B cell (primary cell): ENCODE measurements around the gene XYLT1. TPM values are rescaled to one million over a fixed set of nuclear protein-coding genes. Genes with fewer than 3 reads are reported as not detected.

ENCODE experiments used
- ATAC-seq: fragments of 200-7000 bp; cut with Tn5 transposase; one replicate; pipeline ENCODE4 v1.10.0; 2021; ENCODE audit warnings: low read depth, mild to moderate bottlenecking, moderate number of reproducible peaks, moderate library complexity
- CTCF ChIA-PET: fragments of 350-600 bp; sonication (Branson Sonifier 250); formaldehyde crosslinking; loops from one replicate; lab custom pipeline; 2021; ENCODE audit warnings: antibody characterized with exemption, inconsistent platforms; lab: Charles Lee
- POLR2A ChIA-PET: fragments of 350-600 bp; sonication (Branson Sonifier 250); formaldehyde crosslinking; loops from one replicate; lab custom pipeline; 2021; ENCODE audit warnings: antibody characterized with exemption; lab: Charles Lee
- DNase-seq: peaks from one replicate; pipeline ENCODE4 v3.0.0; 2013
- H2AFZ ChIP-seq: 2 replicates; pipeline ENCODE4 v1.6.1; 2012; ENCODE audit warnings: mild to moderate bottlenecking, low read depth, low read length; ENCODE audit not compliant: insufficient read depth, poor library complexity, severe bottlenecking
- H3K27ac ChIP-seq, 2 donors: 1 replicate in 1 of 2; 2 replicates in 1 of 2; pipeline ENCODE4 v1.5.1; 2012 to 2013; ENCODE audit warnings: low read length in 2 of 2, mild to moderate bottlenecking in 2 of 2, moderate library complexity in 1 of 2
- H3K27me3 ChIP-seq, 4 experiments: fragments of 200-600 bp in 1 of 4; sonication (generic) in 1 of 4; replicated peaks in 1 of 4; 1 replicate in 2 of 4; 2 replicates in 2 of 4; pipeline versions ENCODE4 v1.6.1 to v1.7.0; 2013 to 2016; ENCODE audit warnings: low read length in 3 of 4, mild to moderate bottlenecking in 2 of 4, mixed read lengths in 1 of 4, moderate library complexity in 1 of 4; ENCODE audit not compliant: insufficient read depth in 4 of 4, control insufficient read depth in 3 of 4; ENCODE audit errors: control extremely low read depth in 1 of 4
- H3K36me3 ChIP-seq, 2 experiments: replicated peaks in 1 of 2; 1 replicate in 1 of 2; 2 replicates in 1 of 2; pipeline versions ENCODE4 v1.6.1 to v1.7.1; 2013; ENCODE audit warnings: low read length in 1 of 2; ENCODE audit not compliant: insufficient read depth in 2 of 2, control insufficient read depth in 1 of 2; ENCODE audit errors: control extremely low read depth in 1 of 2, extremely low read depth in 1 of 2
- H3K4me1 ChIP-seq, 2 donors: fragments of 200-600 bp in 1 of 2; sonication (generic) in 1 of 2; 1 replicate in 1 of 2; 2 replicates in 1 of 2; pipeline versions ENCODE4 v1.5.1 to v1.6.1; 2013 to 2017; ENCODE audit warnings: low read length in 2 of 2; ENCODE audit not compliant: control insufficient read depth in 2 of 2, insufficient read depth in 2 of 2
- H3K4me2 ChIP-seq: replicated peaks from 2 replicates; pipeline ENCODE3; 2012; ENCODE audit warnings: mild to moderate bottlenecking, low read depth, low read length; ENCODE audit not compliant: poor library complexity, severe bottlenecking
- H3K4me3 ChIP-seq, 5 experiments: fragments of 200-600 bp in 1 of 5; sonication (generic) in 1 of 5; 1 replicate in 3 of 5; 2 replicates in 2 of 5; pipeline versions ENCODE4 v1.5.1 to v1.7.0; 2011 to 2016; ENCODE audit warnings: low read length in 4 of 5, mild to moderate bottlenecking in 4 of 5, low read depth in 2 of 5, control low read depth in 1 of 5, moderate library complexity in 1 of 5; ENCODE audit not compliant: insufficient read depth in 1 of 5; ENCODE audit errors: control extremely low read depth in 1 of 5, extremely low read depth in 1 of 5
- H3K79me2 ChIP-seq: fragments of 200-600 bp; sonication (generic); one replicate; pipeline ENCODE4 v1.6.0; 2016; ENCODE audit warnings: low read length; ENCODE audit not compliant: control insufficient read depth, insufficient read depth
- H3K9ac ChIP-seq: fragments of 200-600 bp; sonication (generic); 2 replicates; pipeline ENCODE4 v1.6.1; 2017; ENCODE audit warnings: mild to moderate bottlenecking, low read length, moderate library complexity
- H3K9me3 ChIP-seq, 3 donors: one replicate each; pipeline versions ENCODE4 v1.6.1 to v1.7.1; 2013; ENCODE audit warnings: low read length in 2 of 3; ENCODE audit not compliant: control insufficient read depth in 2 of 3, insufficient read depth in 1 of 3; ENCODE audit errors: control extremely low read depth in 1 of 3
- H4K20me1 ChIP-seq: 2 replicates; pipeline ENCODE4 v1.6.0; 2012; ENCODE audit warnings: mild to moderate bottlenecking, low read length; ENCODE audit not compliant: insufficient read depth, control insufficient read depth, poor library complexity, severe bottlenecking
- H3K27ac Mint-ChIP-seq: one replicate; pipeline ENCODE4 v1.8.0; 2021; ENCODE audit warnings: mixed read lengths
- H3K27me3 Mint-ChIP-seq: one replicate; pipeline ENCODE4 v1.8.0; 2021; ENCODE audit warnings: mixed read lengths
- H3K4me1 Mint-ChIP-seq: one replicate; pipeline ENCODE4 v1.8.0; 2021; ENCODE audit warnings: mixed read lengths
- H3K4me3 Mint-ChIP-seq: one replicate; pipeline ENCODE4 v1.8.0; 2021; ENCODE audit warnings: mixed read lengths
- H3K9me3 Mint-ChIP-seq: one replicate; pipeline ENCODE4 v1.8.0; 2022; ENCODE audit warnings: mixed read lengths; ENCODE audit not compliant: insufficient read depth
- EZH2 ChIP-seq: IDR thresholded peaks from 2 replicates; pipeline ENCODE4 v1.6.1; 2012; ENCODE audit warnings: borderline replicate concordance, low read depth, mild to moderate bottlenecking, moderate library complexity, low read length; ENCODE audit not compliant: insufficient read depth, poor library complexity, severe bottlenecking
- WGBS: methylation state at CpG from one replicate; pipeline ENCODE4 v1.1.5; 2013; ENCODE audit warnings: missing lambda C conversion rate; ENCODE audit not compliant: insufficient coverage; 5-methylcytosine and 5-hydroxymethylcytosine counted together
- intact Hi-C: fragments of 100-400 bp; cut with micrococcal nuclease; formaldehyde crosslinking; loops from one replicate; pipeline ENCODE4 v1.10.0; 2022
- polyA plus RNA-seq: library from polyadenylated mRNA; depleted of rRNA; stranded (reverse); fragments of >200 nt; gene quantifications from 2 replicates; pipeline ENCODE4 v1.2.3, GENCODE V29; 2012
- total RNA-seq, 2 donors: library from RNA; stranded (reverse); fragments of 120-200 nt in 1 of 2; gene quantifications; 1 replicate in 1 of 2; 2 replicates in 1 of 2; pipeline versions ENCODE4 v1.2.3 to v1.2.4, GENCODE V29; 2013 to 2022
- TF ChIP-seq, protein P1 (sequence below): fragments of 200-600 bp; IDR thresholded peaks from one replicate; pipeline ENCODE4 v1.8.0; 2022; ENCODE audit warnings: antibody characterized with exemption, mild to moderate bottlenecking

XYLT1 gene
- total and polyA plus RNA-seq, 2 donors (not counting 1 experiment from before 2014, with no cell fraction given) = 8.7 to 59.6 TPM

DNA sequence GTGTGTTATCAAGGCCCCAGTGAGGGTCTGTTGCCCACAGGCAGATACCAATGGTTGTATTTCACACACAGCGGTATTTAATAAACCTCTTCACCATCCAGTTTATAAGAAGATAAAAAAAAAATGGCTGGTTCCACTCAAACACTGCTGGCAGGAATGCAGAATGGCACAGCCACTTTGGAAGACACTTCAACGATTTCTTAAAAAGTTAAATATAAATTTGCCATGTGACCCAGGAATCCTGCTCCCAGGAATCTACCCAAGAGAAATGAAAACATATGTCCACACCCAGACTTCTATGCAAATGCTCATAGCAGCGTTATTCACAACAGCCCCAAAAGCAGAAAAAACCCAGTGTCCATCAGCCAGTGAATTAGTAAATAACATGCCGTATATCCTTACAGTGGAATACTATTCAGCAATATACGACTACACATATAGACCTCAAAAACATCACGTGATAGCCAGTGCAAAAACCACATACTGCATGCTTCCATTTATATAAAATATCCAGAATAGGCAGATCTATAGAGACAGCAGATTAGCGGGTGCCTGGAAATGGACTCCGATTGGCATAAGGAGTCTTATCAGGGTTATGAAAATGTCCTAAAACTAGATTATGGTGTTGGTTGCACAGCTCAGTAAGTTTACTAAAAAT, 38.7 kb downstream of the XYLT1 start:
- Mint-ChIP-seq H3K4me3 (no peak overlapping the region), H3K9me3 (no peaks in the 10 kb centered on the region), H3K27me3 (no peaks in the 10 kb centered on the region), H3K27ac (no peak overlapping the region), H3K4me1 (peaks cover 40% of the 10 kb centered on the region)
- Histone ChIP-seq H3K79me2 (peaks cover 92% of the 10 kb centered on the region), H3K4me3 (no peak overlapping the region), H4K20me1 (peaks cover 54% of the 10 kb centered on the region), H3K4me1 (peaks cover 27 to 31% of the 10 kb centered on the region in 2 donors), H3K36me3 (peaks cover 0 to 8% of the 10 kb centered on the region in 2 experiments), H3K4me2 (no peak overlapping the region), H3K9me3 (peaks cover 0 to 3% (median 0%) of the 10 kb centered on the region in 3 donors), H3K27me3 (no peaks in the 10 kb centered on the region), H2AFZ (no peak overlapping the region), H3K27ac (no peak overlapping the region), H3K9ac (no peak overlapping the region)
- ChIA-PET CTCF (no interaction called here), POLR2A (interaction anchor here (0.6 kb wide), 1 partner anchor 35 kb away, joined by 6 read pairs; no protein-coding TSS in a partner anchor)
- WGBS = 84% methylated on average over 3 of the region's 8 CpGs
- TF ChIP-seq, protein P1, sequence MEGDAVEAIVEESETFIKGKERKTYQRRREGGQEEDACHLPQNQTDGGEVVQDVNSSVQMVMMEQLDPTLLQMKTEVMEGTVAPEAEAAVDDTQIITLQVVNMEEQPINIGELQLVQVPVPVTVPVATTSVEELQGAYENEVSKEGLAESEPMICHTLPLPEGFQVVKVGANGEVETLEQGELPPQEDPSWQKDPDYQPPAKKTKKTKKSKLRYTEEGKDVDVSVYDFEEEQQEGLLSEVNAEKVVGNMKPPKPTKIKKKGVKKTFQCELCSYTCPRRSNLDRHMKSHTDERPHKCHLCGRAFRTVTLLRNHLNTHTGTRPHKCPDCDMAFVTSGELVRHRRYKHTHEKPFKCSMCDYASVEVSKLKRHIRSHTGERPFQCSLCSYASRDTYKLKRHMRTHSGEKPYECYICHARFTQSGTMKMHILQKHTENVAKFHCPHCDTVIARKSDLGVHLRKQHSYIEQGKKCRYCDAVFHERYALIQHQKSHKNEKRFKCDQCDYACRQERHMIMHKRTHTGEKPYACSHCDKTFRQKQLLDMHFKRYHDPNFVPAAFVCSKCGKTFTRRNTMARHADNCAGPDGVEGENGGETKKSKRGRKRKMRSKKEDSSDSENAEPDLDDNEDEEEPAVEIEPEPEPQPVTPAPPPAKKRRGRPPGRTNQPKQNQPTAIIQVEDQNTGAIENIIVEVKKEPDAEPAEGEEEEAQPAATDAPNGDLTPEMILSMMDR = no peak
- no peak for TF ChIP-seq EZH2
- ATAC-seq = no peak
- intact Hi-C loops = no loop called here
- DNase-seq = no peak

DNA sequence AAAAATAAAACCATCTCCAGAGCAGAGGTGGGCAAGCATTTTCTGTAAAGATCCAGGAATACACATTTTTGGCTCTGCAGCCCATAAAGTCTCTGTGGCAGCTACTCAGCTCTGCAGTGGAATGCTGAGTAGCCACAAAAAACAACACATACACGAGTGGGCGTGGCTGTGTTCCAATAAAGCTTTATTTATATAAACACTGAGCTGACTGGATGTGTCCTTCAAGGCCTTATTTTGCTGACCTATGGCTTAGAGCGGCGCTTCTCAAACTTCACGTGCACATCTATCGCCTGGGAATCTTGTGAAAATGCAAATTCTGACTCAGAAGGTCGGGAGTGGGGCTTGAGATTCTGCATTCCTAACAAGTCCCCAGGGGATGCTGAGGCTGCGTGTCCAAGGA, 39.7 kb downstream of the XYLT1 start:
- WGBS = 97% methylated on average over 5 of the region's 8 CpGs
- H2AFZ ChIP-seq = no peak overlapping the region
- H3K27me3 ChIP-seq = no peaks in the 10 kb centered on the region
- H3K27ac ChIP-seq = no peak overlapping the region
- ATAC-seq (no peak), DNase-seq (no peak)
- ChIA-PET POLR2A (no interaction called here), CTCF (no interaction called here)
- no peak overlapping the region for H3K4me3 ChIP-seq
- H3K4me2 ChIP-seq = no peak overlapping the region
- H3K9me3 Mint-ChIP-seq = no peaks in the 10 kb centered on the region
- H3K9ac ChIP-seq = no peak overlapping the region
- peaks cover 27 to 31% of the 10 kb centered on the region in 2 donors for H3K4me1 ChIP-seq
- H3K4me3 Mint-ChIP-seq = no peak overlapping the region
- TF ChIP-seq EZH2 = no peak
- TF ChIP-seq, protein P1 = no peak
- intact Hi-C loops = no loop called here
- peaks cover 45% of the 10 kb centered on the region for H3K4me1 Mint-ChIP-seq
- H3K36me3 ChIP-seq = peaks cover 0 to 10% of the 10 kb centered on the region in 2 experiments
- peaks cover 93% of the 10 kb centered on the region for H3K79me2 ChIP-seq
- H4K20me1 ChIP-seq = peaks cover 52% of the 10 kb centered on the region
- peaks cover 0 to 5% (median 0%) of the 10 kb centered on the region in 3 donors for H3K9me3 ChIP-seq
- H3K27me3 Mint-ChIP-seq = no peaks in the 10 kb centered on the region
- no peak overlapping the region for H3K27ac Mint-ChIP-seq
